ENCODE data around the gene MYL11. TPM values are rescaled to one million over a fixed set of nuclear protein-coding genes. Genes with fewer than 3 reads are reported as not detected.

Gene MYL11
- total RNA-seq, 3 donors from 2014 or later (not counting 1 experiment from before 2014, with no cell fraction given): 2.9 to 8.0 (median 7.2) TPM

DNA sequence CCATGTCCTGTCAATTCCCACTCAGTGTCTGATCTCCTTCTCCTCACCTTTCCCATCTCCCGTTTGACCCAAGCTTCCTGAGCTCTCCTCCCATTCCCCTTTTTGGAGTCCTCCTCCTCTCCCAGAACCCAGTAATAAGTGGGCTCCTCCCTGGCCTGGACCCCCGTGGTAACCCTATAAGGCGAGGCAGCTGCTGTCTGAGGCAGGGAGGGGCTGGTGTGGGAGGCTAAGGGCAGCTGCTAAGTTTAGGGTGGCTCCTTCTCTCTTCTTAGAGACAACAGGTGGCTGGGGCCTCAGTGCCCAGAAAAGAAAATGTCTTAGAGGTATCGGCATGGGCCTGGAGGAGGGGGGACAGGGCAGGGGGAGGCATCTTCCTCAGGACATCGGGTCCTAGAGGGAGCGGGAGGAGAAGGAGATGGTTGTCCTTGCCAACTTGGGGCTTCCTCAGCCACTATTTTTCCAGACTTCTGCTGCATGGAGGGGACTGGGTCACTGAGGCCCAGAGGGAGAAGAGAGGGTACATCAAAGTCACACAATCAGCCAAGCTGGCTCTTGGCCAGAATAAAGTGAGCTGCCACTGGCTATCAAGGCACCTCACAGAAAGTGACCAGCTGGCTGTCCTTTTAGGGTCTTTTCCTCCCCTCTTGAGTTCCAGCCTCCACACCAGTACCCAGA lies 2.4 kb upstream of the MYL11 start:
- no peak for ATAC-seq
- H3K9me3 Mint-ChIP-seq: no peaks in the 10 kb centered on the region

DNA sequence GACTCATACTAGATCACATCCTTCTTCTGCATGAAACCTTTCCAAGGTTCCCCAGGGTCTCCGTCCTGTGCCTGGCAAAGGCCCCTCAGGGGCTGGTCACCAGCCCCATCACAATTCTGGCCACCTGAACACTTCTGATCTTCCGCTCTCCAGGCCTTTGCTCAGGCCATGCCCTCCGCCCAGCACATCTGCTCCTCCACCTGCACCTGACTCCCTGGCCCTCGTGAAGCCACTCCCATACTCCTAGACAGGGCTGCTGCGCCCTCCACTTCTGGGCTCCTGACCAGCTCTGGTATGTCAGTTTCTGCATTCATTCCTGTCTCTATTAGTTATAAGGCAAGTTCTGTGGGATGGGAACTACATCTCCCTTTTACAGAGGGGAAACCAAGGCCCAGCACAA lies 1.9 kb upstream of the MYL11 start:
- intact Hi-C loops (cut with micrococcal nuclease): loop anchor here (5.0 kb wide), 2 partner anchors 45 to 565 kb away; partner anchors contain the start of gene MAZ
- Mint-ChIP-seq H3K27me3 (ENCODE audit: low read depth in 2 of 2) (peaks cover 0 to 3% of the 10 kb centered on the region in 2 donors), H3K36me3 (no peaks in the 10 kb centered on the region), H3K4me1 (peaks cover 42 to 53% of the 10 kb centered on the region in 2 donors), H3K9me3 (no peaks in the 10 kb centered on the region), H3K27ac (peak overlapping the region; percentile 45 to 73), H3K4me3 (peak overlapping the region; percentile 32)
- Histone ChIP-seq H3K27ac (ENCODE audit: low read length) (no peak overlapping the region), H3K4me1 (ENCODE audit: control insufficient read depth, insufficient read depth, low read length) (peaks cover 47% of the 10 kb centered on the region), H3K4me3 (ENCODE audit: low read length) (no peak overlapping the region), H3K36me3 (ENCODE audit: control insufficient read depth, insufficient read depth, low read length) (peaks cover 5% of the 10 kb centered on the region), H3K9me3 (ENCODE audit: control insufficient read depth, insufficient read depth, low read length) (no peaks in the 10 kb centered on the region), H3K27me3 (ENCODE audit: control insufficient read depth, insufficient read depth, low read length) (no peaks in the 10 kb centered on the region)
- WGBS (ENCODE audit: insufficient coverage): 97% methylated on average over 5 of the region's 5 CpGs
- DNase-seq (no peak), ATAC-seq (no peak)
- TF ChIP-seq CTCF (IDR thresholded peaks at IDR 0.05): no peak

More for the DNA sequence above, 2.4 kb upstream of the MYL11 start:
- Mint-ChIP-seq H3K4me3 (peak overlapping the region; percentile 93), H3K27ac (peak overlapping the region; percentile 91 to 94), H3K4me1 (peaks cover 42 to 53% of the 10 kb centered on the region in 2 donors), H3K36me3 (no peaks in the 10 kb centered on the region), H3K27me3 (ENCODE audit: low read depth in 2 of 2) (peaks cover 0 to 3% of the 10 kb centered on the region in 2 donors)
- Histone ChIP-seq H3K27me3 (ENCODE audit: control insufficient read depth, insufficient read depth, low read length) (no peaks in the 10 kb centered on the region), H3K4me3 (ENCODE audit: low read length) (no peak overlapping the region), H3K4me1 (ENCODE audit: control insufficient read depth, insufficient read depth, low read length) (peaks cover 47% of the 10 kb centered on the region), H3K36me3 (ENCODE audit: control insufficient read depth, insufficient read depth, low read length) (peaks cover 5% of the 10 kb centered on the region), H3K27ac (ENCODE audit: low read length) (no peak overlapping the region), H3K9me3 (ENCODE audit: control insufficient read depth, insufficient read depth, low read length) (no peaks in the 10 kb centered on the region)
- intact Hi-C loops (cut with micrococcal nuclease): loop anchor here (5.0 kb wide), 2 partner anchors 45 to 565 kb away; partner anchors contain the start of gene MAZ
- no peak for DNase-seq
- WGBS (ENCODE audit: insufficient coverage): 73% methylated on average over 6 of the region's 6 CpGs
- TF ChIP-seq CTCF (IDR thresholded peaks at IDR 0.05): no peak

DNA sequence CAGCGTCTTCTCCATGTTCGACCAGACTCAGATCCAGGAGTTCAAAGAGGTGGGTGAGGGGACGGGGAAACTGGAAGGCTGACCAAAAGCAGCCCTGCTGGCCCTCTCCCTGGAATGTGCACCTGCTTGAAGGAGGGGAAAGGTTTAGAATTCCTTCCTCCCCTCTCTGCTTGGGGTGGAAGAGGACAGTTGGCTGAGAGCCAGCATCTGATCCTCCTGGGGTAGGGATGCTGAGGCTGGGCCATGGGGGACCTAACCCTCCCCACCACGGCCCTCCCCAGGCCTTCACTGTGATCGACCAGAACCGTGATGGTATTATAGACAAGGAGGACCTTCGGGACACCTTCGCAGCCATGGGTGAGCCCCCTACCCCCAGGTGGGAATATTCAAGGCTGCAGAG lies 1.3 kb downstream of the MYL11 start:
- WGBS (ENCODE audit: insufficient coverage): 99% methylated on average over 8 of the region's 8 CpGs
- no peaks in the 10 kb centered on the region for H3K36me3 Mint-ChIP-seq
- H3K27ac Mint-ChIP-seq: peak overlapping the region; percentile 21 to 100
- no peaks in the 10 kb centered on the region for H3K27me3 ChIP-seq (ENCODE audit: control insufficient read depth, insufficient read depth, low read length)
- peaks cover 43 to 52% of the 10 kb centered on the region in 2 donors for H3K4me1 Mint-ChIP-seq
- H3K27ac ChIP-seq (ENCODE audit: low read length): no peak overlapping the region
- H3K4me3 Mint-ChIP-seq: no peak overlapping the region
- peaks cover 54% of the 10 kb centered on the region for H3K4me1 ChIP-seq (ENCODE audit: control insufficient read depth, insufficient read depth, low read length)
- DNase-seq (no peak), ATAC-seq (no peak)
- intact Hi-C loops (cut with micrococcal nuclease): no loop called here
- TF ChIP-seq CTCF (IDR thresholded peaks at IDR 0.05): no peak
- no peaks in the 10 kb centered on the region for H3K9me3 Mint-ChIP-seq
- H3K36me3 ChIP-seq (ENCODE audit: control insufficient read depth, insufficient read depth, low read length): peaks cover 13% of the 10 kb centered on the region
- no peak overlapping the region for H3K4me3 ChIP-seq (ENCODE audit: low read length)
- H3K9me3 ChIP-seq (ENCODE audit: control insufficient read depth, insufficient read depth, low read length): no peaks in the 10 kb centered on the region
- H3K27me3 Mint-ChIP-seq (ENCODE audit: low read depth in 2 of 2): no peaks in the 10 kb centered on the region
